ENCODE measurements around the gene CIPC. TPM values are rescaled to one million over a fixed set of nuclear protein-coding genes. Genes with fewer than 3 reads are reported as not detected.

Gene CIPC
- total and polyA plus RNA-seq, 2 of the 13 experiments (the other 11 are each of a cell fraction or from before 2014, with no cell fraction given) = 7.6 to 13.9 TPM

DNA sequence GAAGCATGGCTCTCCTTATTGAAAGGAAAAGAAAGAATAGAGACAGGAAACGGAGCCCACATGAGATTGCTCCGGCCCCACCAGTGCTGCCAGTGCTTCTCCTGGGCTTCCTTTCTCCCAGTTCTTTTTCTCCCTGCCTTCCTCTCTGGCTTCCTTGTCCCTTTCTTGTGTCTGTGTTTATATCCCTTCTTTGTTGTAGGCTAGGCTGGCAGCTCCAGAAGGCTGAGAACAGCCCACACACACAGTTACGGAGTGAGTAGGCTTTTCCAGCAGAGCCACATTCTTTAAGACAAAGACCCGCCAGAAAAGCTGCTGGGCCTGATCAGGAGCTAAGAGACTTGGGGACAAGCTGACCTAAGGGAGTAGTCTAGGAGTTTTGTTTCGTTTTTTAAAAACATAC is 13.0 kb downstream of the CIPC start (continued):
- TF ChIP-seq, protein P1, sequence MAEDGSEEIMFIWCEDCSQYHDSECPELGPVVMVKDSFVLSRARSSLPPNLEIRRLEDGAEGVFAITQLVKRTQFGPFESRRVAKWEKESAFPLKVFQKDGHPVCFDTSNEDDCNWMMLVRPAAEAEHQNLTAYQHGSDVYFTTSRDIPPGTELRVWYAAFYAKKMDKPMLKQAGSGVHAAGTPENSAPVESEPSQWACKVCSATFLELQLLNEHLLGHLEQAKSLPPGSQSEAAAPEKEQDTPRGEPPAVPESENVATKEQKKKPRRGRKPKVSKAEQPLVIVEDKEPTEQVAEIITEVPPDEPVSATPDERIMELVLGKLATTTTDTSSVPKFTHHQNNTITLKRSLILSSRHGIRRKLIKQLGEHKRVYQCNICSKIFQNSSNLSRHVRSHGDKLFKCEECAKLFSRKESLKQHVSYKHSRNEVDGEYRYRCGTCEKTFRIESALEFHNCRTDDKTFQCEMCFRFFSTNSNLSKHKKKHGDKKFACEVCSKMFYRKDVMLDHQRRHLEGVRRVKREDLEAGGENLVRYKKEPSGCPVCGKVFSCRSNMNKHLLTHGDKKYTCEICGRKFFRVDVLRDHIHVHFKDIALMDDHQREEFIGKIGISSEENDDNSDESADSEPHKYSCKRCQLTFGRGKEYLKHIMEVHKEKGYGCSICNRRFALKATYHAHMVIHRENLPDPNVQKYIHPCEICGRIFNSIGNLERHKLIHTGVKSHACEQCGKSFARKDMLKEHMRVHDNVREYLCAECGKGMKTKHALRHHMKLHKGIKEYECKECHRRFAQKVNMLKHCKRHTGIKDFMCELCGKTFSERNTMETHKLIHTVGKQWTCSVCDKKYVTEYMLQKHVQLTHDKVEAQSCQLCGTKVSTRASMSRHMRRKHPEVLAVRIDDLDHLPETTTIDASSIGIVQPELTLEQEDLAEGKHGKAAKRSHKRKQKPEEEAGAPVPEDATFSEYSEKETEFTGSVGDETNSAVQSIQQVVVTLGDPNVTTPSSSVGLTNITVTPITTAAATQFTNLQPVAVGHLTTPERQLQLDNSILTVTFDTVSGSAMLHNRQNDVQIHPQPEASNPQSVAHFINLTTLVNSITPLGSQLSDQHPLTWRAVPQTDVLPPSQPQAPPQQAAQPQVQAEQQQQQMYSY (CRISPR knock-in tag; IDR thresholded peaks at IDR 0.05) = no peak
- TF ChIP-seq ZNF264 (CRISPR knock-in tag; IDR thresholded peaks at IDR 0.05) = no peak

DNA sequence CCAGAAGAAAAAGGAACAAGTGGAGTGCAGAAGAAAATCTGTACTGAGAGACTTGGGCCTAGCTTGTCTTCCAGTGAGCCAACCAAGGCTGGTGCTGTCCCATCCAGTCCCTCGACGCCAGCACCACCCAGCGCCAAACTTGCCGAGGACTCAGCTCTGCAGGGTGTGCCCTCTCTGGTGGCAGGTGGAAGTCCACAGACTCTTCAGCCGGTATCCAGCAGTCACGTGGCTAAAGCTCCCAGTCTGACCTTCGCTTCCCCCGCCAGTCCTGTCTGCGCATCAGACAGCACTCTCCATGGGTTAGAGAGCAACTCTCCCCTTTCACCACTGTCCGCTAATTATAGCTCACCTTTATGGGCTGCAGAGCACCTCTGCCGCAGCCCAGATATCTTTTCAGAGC is 15.6 kb downstream of the CIPC start:
- no peak for FAIRE-seq
- no peak for ATAC-seq
- Histone ChIP-seq H2AFZ (ENCODE audit: low read length) (no peak overlapping the region), H3K79me2 (ENCODE audit: insufficient read depth, low read length) (no peaks in the 10 kb centered on the region), H3K36me3 (replicated peaks in 1 of 2; ENCODE audit: control insufficient read depth in 1 of 2, insufficient read depth in 2 of 2, low read length in 2 of 2) (peaks cover 11 to 44% of the 10 kb centered on the region in 2 experiments), H3K27me3 (ENCODE audit: control insufficient read depth in 1 of 2, insufficient read depth in 2 of 2, low read length in 2 of 2) (no peaks in the 10 kb centered on the region), H3K9ac (ENCODE audit: insufficient read depth, low read depth, low read length) (no peak overlapping the region), H3K4me1 (ENCODE audit: insufficient read depth, low read length) (no peaks in the 10 kb centered on the region), H3K9me3 (ENCODE audit: low read length) (no peaks in the 10 kb centered on the region), H4K20me1 (ENCODE audit: insufficient read depth, low read length) (no peaks in the 10 kb centered on the region), H3K4me2 (ENCODE audit: low read depth, low read length) (no peak overlapping the region), H3K4me3 (replicated peaks in 1 of 3; ENCODE audit: insufficient read depth in 1 of 3, low read depth in 2 of 3, low read length in 3 of 3) (no peak overlapping the region), H3K27ac (ENCODE audit: extremely low read length, insufficient read depth, low read length) (no peak overlapping the region)
- no peak for DNase-seq (ENCODE audit: low spot score)
- no TSS peak for BruUV-seq (replicated peaks)
- in situ Hi-C loops (cut with HindIII; ENCODE audit: extremely low pct_ligation_motif_present, low pct_unique_long_range_greater_than_20kb) = no loop called here
- POLR2A ChIA-PET = no interaction called here
- WGBS (ENCODE audit: low lambda C conversion rate) = 95% methylated on average over 10 of the region's 11 CpGs
- intact Hi-C loops (cut with micrococcal nuclease; ENCODE audit: unreplicated experiment) = no loop called here
- CTCF ChIA-PET (ENCODE audit: low intra/inter-chr PET ratio, low total read pairs) = no interaction called here
- TF ChIP-seq TCF7L2 (IDR thresholded peaks at IDR 0.05; ENCODE audit: low read depth, low read length) (no peak), NPAS2 (CRISPR knock-in tag; IDR thresholded peaks at IDR 0.05; ENCODE audit: borderline replicate concordance) (no peak), SETDB1 (CRISPR knock-in tag; IDR thresholded peaks at IDR 0.05; ENCODE audit: borderline replicate concordance) (no peak), SRSF1 (optimal IDR thresholded peaks at IDR 0.05; ENCODE audit: low read depth, low read length) (no peak), TARDBP (CRISPR knock-in tag; IDR thresholded peaks at IDR 0.05) (no peak), ZNF468 (CRISPR knock-in tag; IDR thresholded peaks at IDR 0.05) (no peak), ATF7-NPFF (CRISPR knock-in tag; IDR thresholded peaks at IDR 0.05; ENCODE audit: low read depth) (no peak), ZC3H4 (CRISPR knock-in tag; IDR thresholded peaks at IDR 0.05; ENCODE audit: borderline replicate concordance) (no peak), NFE2 (CRISPR knock-in tag; IDR thresholded peaks at IDR 0.05) (no peak)
- TF ChIP-seq, protein P2, sequence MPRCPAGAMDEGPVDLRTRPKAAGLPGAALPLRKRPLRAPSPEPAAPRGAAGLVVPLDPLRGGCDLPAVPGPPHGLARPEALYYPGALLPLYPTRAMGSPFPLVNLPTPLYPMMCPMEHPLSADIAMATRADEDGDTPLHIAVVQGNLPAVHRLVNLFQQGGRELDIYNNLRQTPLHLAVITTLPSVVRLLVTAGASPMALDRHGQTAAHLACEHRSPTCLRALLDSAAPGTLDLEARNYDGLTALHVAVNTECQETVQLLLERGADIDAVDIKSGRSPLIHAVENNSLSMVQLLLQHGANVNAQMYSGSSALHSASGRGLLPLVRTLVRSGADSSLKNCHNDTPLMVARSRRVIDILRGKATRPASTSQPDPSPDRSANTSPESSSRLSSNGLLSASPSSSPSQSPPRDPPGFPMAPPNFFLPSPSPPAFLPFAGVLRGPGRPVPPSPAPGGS (CRISPR knock-in tag; IDR thresholded peaks at IDR 0.05) = no peak
- TF ChIP-seq, protein P3, sequence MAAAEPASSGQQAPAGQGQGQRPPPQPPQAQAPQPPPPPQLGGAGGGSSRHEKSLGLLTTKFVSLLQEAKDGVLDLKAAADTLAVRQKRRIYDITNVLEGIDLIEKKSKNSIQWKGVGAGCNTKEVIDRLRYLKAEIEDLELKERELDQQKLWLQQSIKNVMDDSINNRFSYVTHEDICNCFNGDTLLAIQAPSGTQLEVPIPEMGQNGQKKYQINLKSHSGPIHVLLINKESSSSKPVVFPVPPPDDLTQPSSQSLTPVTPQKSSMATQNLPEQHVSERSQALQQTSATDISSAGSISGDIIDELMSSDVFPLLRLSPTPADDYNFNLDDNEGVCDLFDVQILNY (CRISPR knock-in tag; conservative IDR thresholded peaks at IDR 0.05) = no peak
